SK-N-SH (cell line): Measurements from ENCODE around the gene GHR. TPM values are rescaled to one million over a fixed set of nuclear protein-coding genes. Genes with fewer than 3 reads are reported as not detected.

Source experiments
- CTCF ChIA-PET: fragments of 300-600, 350-600 bp; formaldehyde crosslinking; extraction: SDS; loops from one replicate; lab custom pipeline; 2021; lab: Yijun Ruan, JAX
- POLR2A ChIA-PET: fragments of 350-600 bp; sonication (Branson Sonifier 250); formaldehyde crosslinking; extraction: SDS; loops from one replicate; lab custom pipeline; 2020; ENCODE audit warnings: antibody characterized with exemption, inconsistent platforms; lab: Yijun Ruan, JAX
- DNase-seq: peaks from one replicate; pipeline ENCODE4 v3.0.0; 2012
- H2AFZ ChIP-seq: fragments of 200-600 bp; sonication (generic); 2 replicates; pipeline ENCODE4 v1.8.1; 2016; ENCODE audit warnings: antibody characterized with exemption, mild to moderate bottlenecking, low read depth
- H3F3A ChIP-seq: fragments of 200-600 bp; sonication (generic); replicated peaks from 2 replicates; pipeline ENCODE3; 2016; ENCODE audit warnings: antibody characterized with exemption, mild to moderate bottlenecking; ENCODE audit not compliant: insufficient read depth
- H3K27ac ChIP-seq, 2 experiments: fragments of 200-500 bp in 1 of 2; fragments of 200-600 bp in 1 of 2; sonication (Bioruptor generic) in 1 of 2; sonication (generic), shearing (Covaris generic) in 1 of 2; 2 replicates each; pipeline versions ENCODE4 v1.5.1 to v1.6.1; 2014 to 2016; ENCODE audit warnings: low read depth in 2 of 2, inconsistent platforms in 1 of 2, low read length in 1 of 2, mild to moderate bottlenecking in 1 of 2, mixed read lengths in 1 of 2
- H3K27me3 ChIP-seq: fragments of 200-600 bp; sonication (generic), shearing (Covaris generic); 2 replicates; pipeline ENCODE4 v1.6.1; 2016; ENCODE audit warnings: mixed run types; ENCODE audit not compliant: insufficient read depth
- H3K36me3 ChIP-seq, 2 experiments: fragments of 200-500 bp in 1 of 2; fragments of 200-600 bp in 1 of 2; sonication (Bioruptor generic) in 1 of 2; sonication (generic) in 1 of 2; replicated peaks in 1 of 2; 2 replicates each; pipeline versions ENCODE3 to v1.5.1; 2014 to 2016; ENCODE audit warnings: low read length in 1 of 2, mild to moderate bottlenecking in 1 of 2; ENCODE audit not compliant: insufficient read depth in 2 of 2, control insufficient read depth in 1 of 2
- H3K4me1 ChIP-seq, 2 experiments: fragments of 200-500 bp in 1 of 2; fragments of 200-600 bp in 1 of 2; sonication (Bioruptor generic) in 1 of 2; sonication (generic), shearing (Covaris generic) in 1 of 2; 2 replicates each; pipeline versions ENCODE4 v1.5.1 to v1.6.1; 2014 to 2016; ENCODE audit warnings: low read depth in 1 of 2, low read length in 1 of 2, mixed run types in 1 of 2; ENCODE audit not compliant: insufficient read depth in 2 of 2, control insufficient read depth in 1 of 2
- H3K4me2 ChIP-seq: fragments of 200-600 bp; sonication (generic), shearing (Covaris generic); 2 replicates; pipeline ENCODE4 v1.6.1; 2017; ENCODE audit warnings: mixed run types
- H3K4me3 ChIP-seq, 2 experiments: fragments of 200-500 bp in 1 of 2; fragments of 200-600 bp in 1 of 2; sonication (Bioruptor generic) in 1 of 2; sonication (generic), shearing (Covaris generic) in 1 of 2; 2 replicates each; pipeline versions ENCODE4 v1.5.1 to v1.8.1; 2014 to 2016; ENCODE audit warnings: low read depth in 2 of 2, inconsistent platforms in 1 of 2, low read length in 1 of 2, mild to moderate bottlenecking in 1 of 2, mixed read lengths in 1 of 2, moderate library complexity in 1 of 2
- H3K79me2 ChIP-seq: fragments of 200-600 bp; sonication (generic); 2 replicates; pipeline ENCODE4 v1.8.1; 2017; ENCODE audit warnings: mild to moderate bottlenecking; ENCODE audit not compliant: insufficient read depth
- H3K9ac ChIP-seq: fragments of 200-600 bp; sonication (generic); 2 replicates; pipeline ENCODE4 v1.6.1; 2017; ENCODE audit warnings: mixed run types
- H3K9me2 ChIP-seq: fragments of 200-600 bp; sonication (generic); 2 replicates; pipeline ENCODE4 v1.6.1; 2017; ENCODE audit warnings: mixed run types
- H3K9me3 ChIP-seq: fragments of 200-600 bp; sonication (generic); 2 replicates; pipeline ENCODE4 v1.6.1; 2017; ENCODE audit warnings: mixed run types, mild to moderate bottlenecking, moderate library complexity
- H4K20me1 ChIP-seq: fragments of 200-600 bp; sonication (generic); 2 replicates; pipeline ENCODE4 v1.6.1; 2017; ENCODE audit warnings: mild to moderate bottlenecking, mixed run types; ENCODE audit not compliant: insufficient read depth
- FOXJ3 ChIP-seq: sonication (generic); formaldehyde crosslinking; IDR thresholded peaks from 2 replicates; pipeline ENCODE4 v1.5.1; 2020; ENCODE audit warnings: mild to moderate bottlenecking, missing genetic modification reagents
- GABPA ChIP-seq: IDR thresholded peaks from 2 replicates; pipeline ENCODE4 v1.4.0; 2012; ENCODE audit warnings: low read depth, mild to moderate bottlenecking
- GATA2 ChIP-seq: sonication (generic); formaldehyde crosslinking; IDR thresholded peaks from 2 replicates; pipeline ENCODE4 v1.5.0; 2020; ENCODE audit warnings: mild to moderate bottlenecking, missing genetic modification reagents
- NFIC ChIP-seq: IDR thresholded peaks from 2 replicates; pipeline ENCODE4 v1.4.0; 2012; ENCODE audit warnings: borderline replicate concordance
- RAD21 ChIP-seq: IDR thresholded peaks from 2 replicates; pipeline ENCODE4 v1.6.1; 2012; ENCODE audit warnings: mild to moderate bottlenecking, low read length
- RCOR1 ChIP-seq: fragments of 150-350 bp; IDR thresholded peaks from 2 replicates; pipeline ENCODE4 v1.6.1; 2017; ENCODE audit warnings: antibody characterized with exemption, low read length
- RFX5 ChIP-seq: IDR thresholded peaks from 2 replicates; pipeline ENCODE4 v1.6.1; 2012; ENCODE audit warnings: mild to moderate bottlenecking, improper control_type of control experiment, low read length
- TCF12 ChIP-seq: IDR thresholded peaks from 2 replicates; pipeline ENCODE4 v1.4.0; 2012
- TEAD4 ChIP-seq: IDR thresholded peaks from 2 replicates; pipeline ENCODE4 v1.4.0; 2012; ENCODE audit warnings: mild to moderate bottlenecking, borderline replicate concordance; ENCODE audit not compliant: insufficient read depth
- YY1 ChIP-seq: IDR thresholded peaks from 2 replicates; pipeline ENCODE4 v1.4.0; 2012; ENCODE audit warnings: low read depth, mild to moderate bottlenecking
- WGBS: methylation state at CpG from one replicate; pipeline ENCODE4 v1.1.6; 2017; ENCODE audit warnings: low lambda C conversion rate; 5-methylcytosine and 5-hydroxymethylcytosine counted together
- polyA plus RNA-seq, 3 experiments: library from polyadenylated mRNA; depleted of rRNA; stranded (reverse); fragments of >200 nt; gene quantifications; 2 replicates each; pipeline ENCODE4 v1.2.3, GENCODE V29; 2012
- TF ChIP-seq, protein P1 (sequence below): IDR thresholded peaks from 2 replicates; pipeline ENCODE4 v1.4.0; 2012; ENCODE audit warnings: low read depth
- TF ChIP-seq, protein P2 (sequence below): IDR thresholded peaks from 2 replicates; pipeline ENCODE4 v1.4.0; 2012; ENCODE audit warnings: low read depth, borderline replicate concordance
- TF ChIP-seq, protein P3 (sequence below): IDR thresholded peaks from 2 replicates; pipeline ENCODE4; 2012
- TF ChIP-seq, protein P4 (sequence below): fragments of 200-600 bp; sonication (generic); IDR thresholded peaks from 2 replicates; pipeline ENCODE4 v1.6.1; 2017; ENCODE audit warnings: antibody characterized with exemption, mild to moderate bottlenecking, moderate library complexity

The GHR gene
- polyA plus RNA-seq, 1 of the 3 experiments (the other 2 are of a cell fraction), result 0.03 TPM

DNA sequence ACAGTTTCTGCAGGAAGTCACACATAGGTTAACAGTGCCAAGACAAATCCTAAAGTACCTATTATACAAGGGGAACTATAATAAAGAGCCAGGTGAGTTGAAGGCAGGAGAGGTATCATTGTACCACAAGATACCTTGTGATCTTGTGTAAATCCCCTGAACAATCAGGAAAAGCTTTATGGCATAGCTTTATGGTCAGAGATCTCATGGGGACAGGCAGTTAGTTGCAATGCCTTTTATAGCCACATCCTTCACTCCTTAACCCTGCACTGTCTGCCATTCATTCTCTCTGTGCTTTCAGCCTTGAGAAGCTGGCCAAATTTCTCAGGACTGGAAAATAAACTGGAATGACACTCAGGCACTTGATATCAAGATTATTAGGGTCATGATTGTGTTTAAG, 97.0 kb downstream of the GHR start:
- ChIA-PET CTCF (no interaction called here), POLR2A (no interaction called here)
- Histone ChIP-seq H4K20me1 (no peaks in the 10 kb centered on the region), H3K4me2 (no peak overlapping the region), H3K4me1 (no peaks in the 10 kb centered on the region), H2AFZ (no peak overlapping the region), H3K9me2 (no peaks in the 10 kb centered on the region), H3K36me3 (no peaks in the 10 kb centered on the region), H3K27me3 (no peaks in the 10 kb centered on the region), H3K79me2 (no peaks in the 10 kb centered on the region), H3F3A (no peaks in the 10 kb centered on the region), H3K27ac (no peak overlapping the region), H3K9me3 (no peaks in the 10 kb centered on the region), H3K9ac (no peak overlapping the region), H3K4me3 (no peak overlapping the region)
- no peak for DNase-seq
- no peak for TF ChIP-seq TEAD4
- no peak for TF ChIP-seq RCOR1
- TF ChIP-seq, protein P1, sequence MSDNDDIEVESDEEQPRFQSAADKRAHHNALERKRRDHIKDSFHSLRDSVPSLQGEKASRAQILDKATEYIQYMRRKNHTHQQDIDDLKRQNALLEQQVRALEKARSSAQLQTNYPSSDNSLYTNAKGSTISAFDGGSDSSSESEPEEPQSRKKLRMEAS, result no peak
- no peak for TF ChIP-seq RFX5

DNA sequence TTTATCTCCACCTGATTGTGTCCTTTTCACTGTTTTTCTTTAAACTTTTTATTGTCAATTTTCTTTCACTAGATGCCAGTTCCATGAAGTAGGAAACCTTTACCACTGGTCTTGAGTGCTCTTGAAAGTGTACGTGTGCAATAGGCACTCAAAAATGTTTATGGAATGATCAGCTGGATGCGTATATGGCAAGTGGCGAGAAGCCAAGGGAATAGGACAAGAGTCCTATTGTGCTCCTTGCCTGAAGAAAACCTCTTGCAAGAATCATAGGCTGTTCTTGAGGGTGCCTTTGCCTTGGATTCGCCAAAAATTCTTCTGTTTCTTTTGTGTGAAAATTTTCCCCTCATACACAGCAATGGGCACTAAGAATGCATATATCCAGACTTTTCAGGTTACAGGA, 97.7 kb downstream of the GHR start:
- H3K27me3 ChIP-seq, result no peaks in the 10 kb centered on the region
- 2% methylated on average over 4 of the region's 4 CpGs for WGBS
- no peak overlapping the region for H3K4me3 ChIP-seq
- H3F3A ChIP-seq, result no peaks in the 10 kb centered on the region
- DNase-seq, result no peak
- ChIA-PET POLR2A (no interaction called here), CTCF (no interaction called here)
- H3K27ac ChIP-seq, result no peak overlapping the region
- H3K9me3 ChIP-seq, result no peaks in the 10 kb centered on the region
- no peak overlapping the region for H3K9ac ChIP-seq
- no peaks in the 10 kb centered on the region for H4K20me1 ChIP-seq
- H2AFZ ChIP-seq, result no peak overlapping the region
- H3K36me3 ChIP-seq, result no peaks in the 10 kb centered on the region
- no peaks in the 10 kb centered on the region for H3K79me2 ChIP-seq
- no peaks in the 10 kb centered on the region for H3K4me1 ChIP-seq
- H3K4me2 ChIP-seq, result no peak overlapping the region
- TF ChIP-seq, protein P2, sequence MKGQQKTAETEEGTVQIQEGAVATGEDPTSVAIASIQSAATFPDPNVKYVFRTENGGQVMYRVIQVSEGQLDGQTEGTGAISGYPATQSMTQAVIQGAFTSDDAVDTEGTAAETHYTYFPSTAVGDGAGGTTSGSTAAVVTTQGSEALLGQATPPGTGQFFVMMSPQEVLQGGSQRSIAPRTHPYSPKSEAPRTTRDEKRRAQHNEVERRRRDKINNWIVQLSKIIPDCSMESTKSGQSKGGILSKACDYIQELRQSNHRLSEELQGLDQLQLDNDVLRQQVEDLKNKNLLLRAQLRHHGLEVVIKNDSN, result no peak
- TF ChIP-seq YY1 (no peak), TEAD4 (no peak), TCF12 (no peak), RAD21 (no peak), NFIC (no peak), FOXJ3 (no peak), GABPA (no peak), GATA2 (CRISPR knock-in tag) (no peak)
- TF ChIP-seq, protein P1, result no peak
- TF ChIP-seq, protein P3, sequence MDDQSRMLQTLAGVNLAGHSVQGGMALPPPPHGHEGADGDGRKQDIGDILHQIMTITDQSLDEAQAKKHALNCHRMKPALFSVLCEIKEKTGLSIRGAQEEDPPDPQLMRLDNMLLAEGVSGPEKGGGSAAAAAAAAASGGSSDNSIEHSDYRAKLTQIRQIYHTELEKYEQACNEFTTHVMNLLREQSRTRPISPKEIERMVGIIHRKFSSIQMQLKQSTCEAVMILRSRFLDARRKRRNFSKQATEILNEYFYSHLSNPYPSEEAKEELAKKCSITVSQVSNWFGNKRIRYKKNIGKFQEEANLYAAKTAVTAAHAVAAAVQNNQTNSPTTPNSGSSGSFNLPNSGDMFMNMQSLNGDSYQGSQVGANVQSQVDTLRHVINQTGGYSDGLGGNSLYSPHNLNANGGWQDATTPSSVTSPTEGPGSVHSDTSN, result no peak
- TF ChIP-seq, protein P4, sequence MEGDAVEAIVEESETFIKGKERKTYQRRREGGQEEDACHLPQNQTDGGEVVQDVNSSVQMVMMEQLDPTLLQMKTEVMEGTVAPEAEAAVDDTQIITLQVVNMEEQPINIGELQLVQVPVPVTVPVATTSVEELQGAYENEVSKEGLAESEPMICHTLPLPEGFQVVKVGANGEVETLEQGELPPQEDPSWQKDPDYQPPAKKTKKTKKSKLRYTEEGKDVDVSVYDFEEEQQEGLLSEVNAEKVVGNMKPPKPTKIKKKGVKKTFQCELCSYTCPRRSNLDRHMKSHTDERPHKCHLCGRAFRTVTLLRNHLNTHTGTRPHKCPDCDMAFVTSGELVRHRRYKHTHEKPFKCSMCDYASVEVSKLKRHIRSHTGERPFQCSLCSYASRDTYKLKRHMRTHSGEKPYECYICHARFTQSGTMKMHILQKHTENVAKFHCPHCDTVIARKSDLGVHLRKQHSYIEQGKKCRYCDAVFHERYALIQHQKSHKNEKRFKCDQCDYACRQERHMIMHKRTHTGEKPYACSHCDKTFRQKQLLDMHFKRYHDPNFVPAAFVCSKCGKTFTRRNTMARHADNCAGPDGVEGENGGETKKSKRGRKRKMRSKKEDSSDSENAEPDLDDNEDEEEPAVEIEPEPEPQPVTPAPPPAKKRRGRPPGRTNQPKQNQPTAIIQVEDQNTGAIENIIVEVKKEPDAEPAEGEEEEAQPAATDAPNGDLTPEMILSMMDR, result no peak
- no peaks in the 10 kb centered on the region for H3K9me2 ChIP-seq
